NCI-H2081 treated with DMSO at 0.1 percent for 48 hours (cell line): ENCODE data around the gene TNIK.
"Not testable (repeated sequence)": the region's sequence is repeated elsewhere in the genome, so short reads cannot be mapped to it uniquely, and the experiment has no call there.

Experiments
- DNase-seq: peaks from one replicate; lab custom pipeline; 2025; lab: John Stamatoyannopoulos, UW

Gene TNIK

GRCh38 chr3:171256445-171257250, 203.6 kb downstream of the TNIK start:
- no peak for DNase-seq

DNA sequence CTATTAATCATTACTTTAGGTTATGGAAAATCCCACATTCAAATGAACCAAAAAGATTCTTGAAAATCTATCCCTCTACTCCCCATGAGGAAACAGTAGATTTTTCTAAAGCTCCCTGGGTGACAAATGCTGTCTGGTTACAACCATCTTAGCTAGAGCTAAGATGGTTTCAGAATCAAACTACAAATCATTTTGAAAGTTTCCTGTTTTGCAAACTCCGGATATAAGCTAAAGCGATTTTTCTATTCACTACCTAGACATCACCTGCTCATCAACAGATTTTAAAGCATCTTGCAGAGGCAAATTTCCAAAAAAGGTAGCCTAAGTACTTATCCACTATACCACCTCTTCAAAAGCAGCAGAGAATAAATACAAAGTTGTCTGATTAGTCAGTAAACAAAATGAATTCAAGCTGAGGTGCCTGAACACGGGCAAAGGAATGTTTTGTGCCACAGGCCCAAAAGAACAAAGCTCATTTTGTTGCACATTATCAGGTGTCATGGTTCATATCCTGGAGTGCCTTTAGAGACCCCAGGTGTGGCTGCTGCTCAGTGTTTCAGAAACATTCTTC, 204.9 kb downstream of the TNIK start:
- no peak for DNase-seq

- no peak for DNase-seq
These were observed 205.9 kb downstream of the TNIK start for GRCh38 chr3:171254315-171254714.

GRCh38 chr3:171251835-171252234, 208.4 kb downstream of the TNIK start:
- no peak for DNase-seq

DNA sequence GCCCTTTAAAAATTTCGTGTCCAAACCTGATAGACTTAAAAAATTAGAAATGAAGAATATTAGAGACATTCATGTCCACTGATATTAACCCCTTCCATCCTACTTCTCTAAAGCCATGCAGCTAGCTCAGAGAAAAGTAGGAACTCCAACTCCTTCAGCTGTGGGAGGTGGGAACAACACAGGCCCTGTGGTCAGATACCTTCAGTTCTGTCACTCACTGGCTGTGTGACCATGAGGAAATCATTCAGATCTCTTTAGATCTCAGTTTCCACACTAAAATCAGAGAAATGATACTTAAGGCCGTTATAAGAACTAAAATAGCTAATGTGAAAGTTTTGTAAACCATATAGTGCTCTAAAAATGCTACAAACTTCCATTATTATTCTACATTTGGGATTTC, 209.8 kb downstream of the TNIK start:
- no peak for DNase-seq

DNA sequence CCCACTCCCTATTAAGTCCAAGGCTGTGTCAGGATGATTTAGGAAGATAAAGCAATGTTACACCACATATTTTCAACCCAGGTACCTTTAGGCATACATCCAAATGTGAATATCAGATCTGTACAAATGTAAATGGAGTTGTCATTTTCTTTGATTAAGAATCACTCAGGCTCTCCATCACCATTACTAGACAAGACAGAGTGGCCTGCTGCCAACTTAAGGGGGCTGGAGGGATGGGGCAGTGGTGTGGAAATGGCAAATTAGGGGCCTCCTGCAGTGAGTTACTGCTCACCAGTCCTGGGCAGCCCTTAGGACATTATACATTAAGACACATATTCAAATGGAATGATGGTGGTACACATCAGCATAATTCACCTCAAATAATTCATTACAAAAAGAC, 211.0 kb downstream of the TNIK start:
- DNase-seq, result no peak

GRCh38 chr3:171248426-171249111, 211.6 kb downstream of the TNIK start:
- DNase-seq, result no peak

GRCh38 chr3:171245796-171246765, 214.1 kb downstream of the TNIK start:
- no peak for DNase-seq

- DNase-seq, result no peak
These were observed 217.3 kb downstream of the TNIK start for GRCh38 chr3:171242951-171243350.

DNA sequence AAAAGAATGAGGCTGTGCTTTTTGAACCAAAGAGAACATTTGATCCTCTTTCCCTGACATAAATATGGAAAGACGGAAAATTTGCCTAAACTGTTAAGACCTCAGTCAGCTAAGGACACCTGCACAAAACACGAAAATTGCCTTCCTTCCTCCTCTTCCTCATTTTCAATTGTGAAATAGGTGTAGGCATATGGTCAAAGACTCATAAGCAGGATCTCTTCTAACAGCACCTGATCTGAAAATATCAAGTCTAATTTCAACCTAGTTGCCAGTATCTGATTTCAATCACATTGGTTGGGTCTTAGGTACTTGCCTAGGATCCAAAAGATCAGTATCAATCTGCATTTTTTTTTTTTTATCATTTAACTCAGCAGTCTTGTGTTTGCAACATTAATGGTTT, 218.0 kb downstream of the TNIK start:
- DNase-seq, result no peak

- DNase-seq, result not testable (repeated sequence)
These were observed 218.6 kb downstream of the TNIK start for GRCh38 chr3:171241655-171242054.

GRCh38 chr3:171240504-171240835, 219.7 kb downstream of the TNIK start:
- DNase-seq, result no peak

DNA sequence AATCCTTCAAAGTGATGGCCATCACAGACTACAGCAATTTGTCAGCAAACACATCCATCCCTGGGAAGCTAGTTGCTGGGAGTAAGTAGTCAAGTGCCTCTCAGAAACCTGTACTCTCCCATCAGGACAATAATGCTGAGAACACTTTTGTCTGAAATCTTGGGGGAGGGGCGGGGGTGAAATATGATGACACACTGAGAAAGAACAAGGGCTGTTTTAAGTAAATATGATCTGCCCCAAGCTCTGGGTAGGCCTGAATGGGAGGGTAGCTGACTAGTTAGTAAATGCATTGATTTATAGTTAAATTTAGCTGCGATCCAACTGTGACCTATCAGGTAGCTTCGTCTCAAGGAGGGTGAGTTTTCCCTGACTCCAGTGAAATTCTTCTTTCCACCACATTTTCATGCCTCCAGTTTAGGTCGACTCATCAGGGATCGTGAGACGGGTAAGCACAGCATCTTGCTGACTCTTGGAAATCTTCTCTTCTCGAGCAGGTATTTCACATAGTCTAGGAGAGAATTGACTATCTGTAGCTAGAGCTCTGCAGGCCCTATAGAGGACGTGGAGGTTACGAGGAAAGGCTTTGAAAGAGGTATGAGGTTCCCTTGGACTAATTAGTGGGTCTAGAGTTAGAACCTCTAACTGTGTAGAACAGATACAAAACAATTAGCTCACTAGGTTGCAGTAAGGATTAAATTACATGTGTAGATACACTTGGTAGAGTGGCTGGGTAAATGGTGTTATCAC, 220.3 kb downstream of the TNIK start:
- no peak for DNase-seq

DNA sequence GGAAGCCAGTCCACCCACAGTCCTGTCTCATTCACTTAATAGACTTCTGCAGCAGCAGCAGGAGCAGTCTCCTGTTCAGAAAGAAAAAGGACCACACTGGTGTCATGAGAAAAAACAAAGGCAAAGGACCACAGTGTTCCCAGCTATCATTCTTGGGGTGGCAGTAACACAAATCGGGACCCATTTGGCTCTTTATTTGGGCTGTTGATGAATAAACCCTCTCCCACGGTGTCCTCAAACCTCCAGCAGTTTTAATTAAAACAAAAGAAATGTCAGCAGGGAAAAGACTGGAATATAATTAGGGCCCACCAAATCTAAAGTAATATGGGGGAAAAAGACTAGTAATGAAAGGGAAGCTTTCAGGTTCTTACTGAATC, 223.2 kb downstream of the TNIK start:
- DNase-seq, result no peak

DNA sequence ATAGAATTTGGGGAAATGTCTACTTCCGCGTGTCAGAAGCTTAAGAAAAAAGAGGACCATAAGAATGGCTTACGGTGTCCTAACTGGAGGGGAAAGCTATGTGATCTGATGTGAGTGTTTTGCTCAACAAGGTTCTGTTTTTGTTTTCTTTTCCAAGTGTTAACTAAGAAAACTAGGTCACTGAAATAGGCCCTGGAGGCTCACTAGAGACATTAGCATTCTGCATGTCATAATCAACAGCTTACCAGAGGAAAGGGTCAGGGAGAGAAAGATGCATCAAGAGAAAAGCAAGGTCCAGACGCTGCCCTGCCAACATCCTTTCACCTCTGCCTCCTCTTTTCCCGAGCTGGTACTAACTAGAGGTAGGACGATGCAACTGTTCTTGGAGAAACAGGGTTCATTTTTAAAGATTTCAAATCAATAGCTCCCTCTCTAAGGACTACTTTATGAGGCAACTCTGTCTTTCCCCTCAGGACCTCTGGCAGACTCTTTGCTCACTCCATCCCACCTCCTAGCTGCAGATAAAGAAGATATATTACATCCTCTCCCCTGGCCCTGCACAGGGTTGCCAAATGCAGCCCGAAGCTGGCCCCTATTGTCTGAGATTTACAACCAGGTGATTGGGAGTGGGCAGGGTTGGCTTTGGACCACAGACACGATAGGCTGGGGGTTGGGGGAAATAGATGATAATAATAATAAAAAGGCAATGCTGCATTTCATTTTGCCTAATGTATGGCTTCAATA, 223.8 kb downstream of the TNIK start:
- DNase-seq, result no peak

GRCh38 chr3:171234298-171235010, 225.8 kb downstream of the TNIK start:
- no peak for DNase-seq

DNA sequence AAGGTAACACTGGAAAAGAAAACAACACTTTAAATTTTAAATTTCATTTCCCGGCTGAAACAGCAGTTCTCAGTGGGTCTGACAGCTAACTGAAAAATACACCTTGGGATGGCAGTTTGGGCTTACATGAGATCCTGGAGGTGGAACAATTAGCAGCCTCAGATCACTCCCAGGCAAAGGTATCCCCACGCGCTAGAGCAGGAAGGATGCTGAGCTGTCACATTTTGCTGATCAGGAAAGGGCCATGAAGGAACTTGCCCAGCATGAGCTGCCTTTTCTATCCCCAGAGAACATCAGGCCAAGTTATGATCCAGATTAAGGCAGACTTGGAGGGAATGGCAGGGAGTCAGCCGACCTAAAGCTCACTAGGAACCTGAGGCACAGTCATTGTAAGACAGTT, 228.8 kb downstream of the TNIK start:
- DNase-seq, result no peak

DNA sequence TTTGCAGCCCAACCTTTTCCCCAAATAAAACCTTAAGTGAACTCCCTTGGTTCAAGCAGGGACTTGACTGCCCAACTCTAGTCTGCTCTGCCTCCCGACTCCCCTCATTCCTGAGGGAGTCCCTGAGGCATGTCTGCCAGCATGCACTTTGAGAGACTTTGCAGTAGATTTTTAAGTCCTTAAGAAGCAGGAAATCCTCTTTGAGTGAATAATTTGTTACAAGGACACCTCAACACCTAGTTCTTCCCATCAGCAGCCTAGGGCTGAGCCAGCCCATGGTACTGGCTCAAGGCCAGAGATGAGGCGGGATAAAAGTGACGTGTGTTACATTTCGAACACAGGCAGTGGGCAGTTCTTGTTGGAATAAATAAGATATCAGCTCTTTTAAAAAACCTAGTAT, 229.3 kb downstream of the TNIK start:
- no peak for DNase-seq

DNA sequence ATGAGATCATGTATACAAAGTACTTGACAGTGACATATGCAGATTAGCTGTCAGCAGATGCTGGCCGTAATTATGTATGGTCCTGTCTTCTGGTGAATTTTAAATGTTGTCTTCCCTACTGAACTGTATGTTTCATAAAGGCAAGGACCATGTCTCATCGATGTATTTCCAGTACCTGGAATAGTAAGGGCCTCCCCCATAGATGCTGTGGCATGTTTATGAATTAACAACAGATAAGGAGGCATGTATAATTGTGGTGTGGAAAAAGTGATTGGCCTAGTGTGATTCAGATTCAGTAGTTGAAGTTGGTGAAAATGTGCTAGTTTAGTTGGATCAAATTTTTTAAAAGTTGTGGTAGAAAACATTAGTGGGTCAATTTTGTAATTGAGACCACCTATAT, 231.0 kb downstream of the TNIK start:
- DNase-seq, result no peak

GRCh38 chr3:171228240-171228639, 232.0 kb downstream of the TNIK start:
- DNase-seq, result no peak
